Neuronal stem cell (in vitro differentiated cells): ENCODE measurements around the gene GAS6.

Experiments used
- DNase-seq: peaks from one replicate; pipeline ENCODE4 v3.0.0-alpha.2; 2013; ENCODE audit warnings: low spot score
- H2AFZ ChIP-seq: one replicate; pipeline ENCODE4 v1.6.1; 2013; ENCODE audit warnings: mild to moderate bottlenecking, low read length, inconsistent platforms
- H2AK5ac ChIP-seq: 2 replicates; pipeline ENCODE4 v1.6.1; 2013; ENCODE audit warnings: low read depth, mild to moderate bottlenecking, inconsistent platforms, low read length, moderate library complexity, mixed read lengths
- H2BK120ac ChIP-seq: 2 replicates; pipeline ENCODE4 v1.6.1; 2013; ENCODE audit warnings: low read depth, mild to moderate bottlenecking, inconsistent platforms, low read length, moderate library complexity, mixed read lengths
- H2BK12ac ChIP-seq: one replicate; pipeline ENCODE4 v1.6.1; 2013; ENCODE audit warnings: low read length, inconsistent platforms
- H2BK15ac ChIP-seq: 2 replicates; pipeline ENCODE4 v1.6.1; 2013; ENCODE audit warnings: mild to moderate bottlenecking, low read length, inconsistent platforms, mixed read lengths
- H2BK5ac ChIP-seq: one replicate; pipeline ENCODE4 v1.6.1; 2013; ENCODE audit warnings: inconsistent platforms, mild to moderate bottlenecking, low read length, moderate library complexity
- H3K14ac ChIP-seq: one replicate; pipeline ENCODE4 v1.6.1; 2013; ENCODE audit warnings: low read length, inconsistent platforms
- H3K18ac ChIP-seq: 2 replicates; pipeline ENCODE4 v1.6.1; 2013; ENCODE audit warnings: low read length, inconsistent platforms
- H3K23ac ChIP-seq: 2 replicates; pipeline ENCODE4 v1.6.1; 2013; ENCODE audit warnings: low read depth, mild to moderate bottlenecking, mixed read lengths, low read length, inconsistent platforms; ENCODE audit not compliant: poor library complexity
- H3K27ac ChIP-seq: replicated peaks from 3 replicates; pipeline ENCODE4 v1.5.1; 2013; ENCODE audit warnings: low read length, inconsistent platforms
- H3K27me3 ChIP-seq, 3 experiments: 2 replicates each; pipeline ENCODE4 v1.6.1; 2013; ENCODE audit warnings: low read length in 3 of 3, mild to moderate bottlenecking in 2 of 3, inconsistent platforms in 1 of 3, low read depth in 1 of 3, mixed read lengths in 1 of 3, moderate library complexity in 1 of 3; ENCODE audit not compliant: control insufficient read depth in 3 of 3, insufficient read depth in 3 of 3
- H3K36me3 ChIP-seq, 2 donors: replicated peaks in 1 of 2; 2 replicates each; pipeline ENCODE4 v1.6.1; 2013; ENCODE audit warnings: low read length in 2 of 2; ENCODE audit not compliant: control insufficient read depth in 2 of 2, insufficient read depth in 2 of 2
- H3K4ac ChIP-seq: 2 replicates; pipeline ENCODE4 v1.6.1; 2013; ENCODE audit warnings: inconsistent platforms, mild to moderate bottlenecking, low read length, moderate library complexity
- H3K4me1 ChIP-seq, 2 donors: 1 replicate in 1 of 2; 2 replicates in 1 of 2; pipeline ENCODE4 v1.6.1; 2013; ENCODE audit warnings: low read length in 2 of 2, low read depth in 1 of 2; ENCODE audit not compliant: control insufficient read depth in 2 of 2, insufficient read depth in 1 of 2
- H3K4me2 ChIP-seq: one replicate; pipeline ENCODE4 v1.6.1; 2013; ENCODE audit warnings: mild to moderate bottlenecking, low read length, inconsistent platforms; ENCODE audit not compliant: insufficient read depth, poor library complexity, severe bottlenecking
- H3K4me3 ChIP-seq, 2 donors: 2 replicates each; pipeline ENCODE4 v1.5.1; 2013; ENCODE audit warnings: low read length in 2 of 2, mild to moderate bottlenecking in 2 of 2, inconsistent platforms in 1 of 2, moderate library complexity in 1 of 2
- H3K79me1 ChIP-seq: one replicate; pipeline ENCODE4 v1.6.1; 2013; ENCODE audit warnings: low read depth, mild to moderate bottlenecking, inconsistent platforms, low read length, moderate library complexity
- H3K9ac ChIP-seq: one replicate; pipeline ENCODE4 v1.6.1; 2013; ENCODE audit warnings: mild to moderate bottlenecking, low read depth, low read length, inconsistent platforms; ENCODE audit not compliant: poor library complexity
- H3K9me3 ChIP-seq, 2 donors: replicated peaks in 1 of 2; 2 replicates each; pipeline versions ENCODE3 to v1.6.1; 2013; ENCODE audit warnings: low read length in 2 of 2, mild to moderate bottlenecking in 2 of 2, inconsistent platforms in 1 of 2, low read depth in 1 of 2, mixed read lengths in 1 of 2, moderate library complexity in 1 of 2; ENCODE audit not compliant: control insufficient read depth in 2 of 2, insufficient read depth in 1 of 2
- H4K8ac ChIP-seq: one replicate; pipeline ENCODE4 v1.6.1; 2013; ENCODE audit warnings: low read depth, mild to moderate bottlenecking, inconsistent platforms, low read length, moderate library complexity
- H4K91ac ChIP-seq: one replicate; pipeline ENCODE4 v1.6.1; 2013; ENCODE audit warnings: low read length, low read depth, mild to moderate bottlenecking, inconsistent platforms; ENCODE audit not compliant: poor library complexity
- WGBS, 2 donors: extraction: QIAGEN DNeasy Blood & Tissue Kit; methylation state at CpG; one replicate each; pipeline ENCODE4 v1.1.7; 2013; ENCODE audit warnings: missing lambda C conversion rate in 2 of 2, mixed read lengths in 1 of 2; ENCODE audit not compliant: insufficient read length in 2 of 2, insufficient replicate concordance in 1 of 2; ENCODE audit errors: extremely low coverage in 2 of 2; 5-methylcytosine and 5-hydroxymethylcytosine counted together

GAS6 gene

DNA sequence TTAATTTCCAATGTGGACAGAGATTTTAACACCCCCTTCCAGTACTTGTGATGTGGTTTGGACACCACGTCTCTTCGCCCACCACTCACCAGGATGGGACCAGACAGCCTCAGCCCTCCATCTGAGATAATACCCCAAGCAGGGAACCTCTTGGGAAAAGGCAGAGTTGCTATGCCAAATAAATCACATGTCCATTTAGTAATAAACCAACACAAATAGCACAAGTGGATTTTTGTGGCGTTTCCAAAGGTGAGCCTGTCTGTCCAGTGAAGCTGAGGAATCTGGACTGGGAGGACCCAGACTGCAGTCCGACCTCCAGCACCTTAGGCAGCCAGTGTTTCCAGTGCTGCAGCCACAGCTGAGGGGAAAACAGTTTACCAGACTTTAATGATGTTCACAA, 34.1 kb upstream of the GAS6 start:
- WGBS, 2 donors = no CpG with 5 or more reads among the region's 4 CpGs

DNA sequence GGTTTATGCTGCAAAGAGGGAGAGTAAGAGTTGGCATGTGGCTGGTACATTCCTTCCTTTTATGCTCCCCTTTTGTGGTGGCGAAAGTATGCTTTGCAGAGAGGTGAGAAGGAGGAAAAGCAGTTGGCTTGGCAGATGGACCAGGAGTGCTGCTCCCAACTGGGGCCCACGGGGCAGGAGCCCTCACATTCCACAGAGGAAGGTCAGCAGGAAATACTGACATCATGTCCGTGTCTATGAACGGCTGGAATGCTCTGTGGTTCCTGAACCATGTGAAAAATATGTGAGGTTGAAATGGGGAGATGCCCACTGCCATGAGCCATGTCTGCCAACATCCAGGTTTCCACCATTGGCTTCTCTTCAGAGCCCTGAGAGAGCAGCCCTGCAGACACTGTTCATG, 33.3 kb upstream of the GAS6 start:
- no peak overlapping the region for H3K27ac ChIP-seq

More for the DNA sequence above, 34.1 kb upstream of the GAS6 start:
- DNase-seq = no peak
- Histone ChIP-seq H3K27me3 (peaks cover 0 to 4% (median 0%) of the 10 kb centered on the region in 3 experiments), H3K4me1 (no peaks in the 10 kb centered on the region), H3K36me3 (no peaks in the 10 kb centered on the region), H4K91ac (no peak overlapping the region), H3K4ac (no peak overlapping the region), H2BK15ac (no peak overlapping the region), H3K18ac (no peak overlapping the region), H2BK12ac (no peak overlapping the region), H2AFZ (no peak overlapping the region), H2BK120ac (no peak overlapping the region), H3K9ac (no peak overlapping the region), H2AK5ac (no peak overlapping the region), H3K4me2 (no peak overlapping the region), H3K27ac (no peak overlapping the region), H3K14ac (no peak overlapping the region), H4K8ac (no peak overlapping the region), H3K23ac (no peak overlapping the region), H2BK5ac (no peak overlapping the region), H3K9me3 (peaks cover 4% of the 10 kb centered on the region in 2 donors), H3K79me1 (no peaks in the 10 kb centered on the region), H3K4me3 (no peak overlapping the region)

DNA sequence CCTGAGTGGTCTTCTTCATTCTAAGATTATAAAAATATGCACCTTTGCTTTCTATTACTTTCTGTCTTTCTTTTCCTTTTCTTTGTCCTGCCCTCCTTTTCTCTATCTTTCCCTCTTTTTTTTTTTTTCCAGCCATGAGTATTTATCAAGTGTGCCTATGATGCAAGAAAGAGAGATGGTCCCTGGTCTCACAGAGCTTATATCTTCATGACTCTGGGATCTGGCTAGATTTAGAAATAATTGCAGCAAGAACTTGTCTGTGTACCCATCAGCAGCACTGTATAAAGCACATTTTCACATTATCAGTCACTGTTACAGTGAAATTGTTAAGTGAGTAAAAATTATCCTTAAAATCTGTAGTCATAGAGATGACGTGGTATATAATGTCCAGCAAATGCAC, 31.6 kb upstream of the GAS6 start:
- no peak overlapping the region for H3K14ac ChIP-seq
- no peaks in the 10 kb centered on the region for H3K36me3 ChIP-seq
- no peak overlapping the region for H3K9ac ChIP-seq
- DNase-seq = no peak
- no peak overlapping the region for H2BK5ac ChIP-seq
- H2BK12ac ChIP-seq = no peak overlapping the region
- H3K18ac ChIP-seq = no peak overlapping the region
- no peak overlapping the region for H3K4me3 ChIP-seq
- no peaks in the 10 kb centered on the region for H3K4me1 ChIP-seq
- no peak overlapping the region for H2AFZ ChIP-seq
- H3K4me2 ChIP-seq = no peak overlapping the region
- peaks cover 0 to 4% (median 0%) of the 10 kb centered on the region in 3 experiments for H3K27me3 ChIP-seq
- no peak overlapping the region for H2BK120ac ChIP-seq
- H3K9me3 ChIP-seq = peaks cover 4% of the 10 kb centered on the region in 2 donors
- no peak overlapping the region for H2BK15ac ChIP-seq
- H3K4ac ChIP-seq = no peak overlapping the region
- H2AK5ac ChIP-seq = no peak overlapping the region
- H3K27ac ChIP-seq = no peak overlapping the region
- no peak overlapping the region for H4K91ac ChIP-seq
- no peaks in the 10 kb centered on the region for H3K79me1 ChIP-seq
- WGBS, 2 donors = no CpG with 5 or more reads among the region's 1 CpG
- H3K23ac ChIP-seq = no peak overlapping the region
- no peak overlapping the region for H4K8ac ChIP-seq

More for the DNA sequence above, 33.3 kb upstream of the GAS6 start:
- no peaks in the 10 kb centered on the region for H3K4me1 ChIP-seq
- H3K36me3 ChIP-seq = no peaks in the 10 kb centered on the region
- no peak overlapping the region for H3K4ac ChIP-seq
- no peak overlapping the region for H2BK5ac ChIP-seq
- H3K79me1 ChIP-seq = no peaks in the 10 kb centered on the region
- H3K23ac ChIP-seq = no peak overlapping the region
- no peak overlapping the region for H2BK12ac ChIP-seq
- H3K4me3 ChIP-seq = no peak overlapping the region
- no peak overlapping the region for H4K91ac ChIP-seq
- peaks cover 0 to 4% (median 0%) of the 10 kb centered on the region in 3 experiments for H3K27me3 ChIP-seq
- H3K14ac ChIP-seq = no peak overlapping the region
- no peak overlapping the region for H3K9ac ChIP-seq
- H2BK120ac ChIP-seq = no peak overlapping the region
- no peak overlapping the region for H3K18ac ChIP-seq
- H3K4me2 ChIP-seq = no peak overlapping the region
- H2AK5ac ChIP-seq = no peak overlapping the region
- H2BK15ac ChIP-seq = no peak overlapping the region
- WGBS, 2 donors = no CpG with 5 or more reads among the region's 4 CpGs
- H3K9me3 ChIP-seq = peaks cover 4% of the 10 kb centered on the region in 2 donors
- H4K8ac ChIP-seq = no peak overlapping the region
- no peak overlapping the region for H2AFZ ChIP-seq
- DNase-seq = no peak

DNA sequence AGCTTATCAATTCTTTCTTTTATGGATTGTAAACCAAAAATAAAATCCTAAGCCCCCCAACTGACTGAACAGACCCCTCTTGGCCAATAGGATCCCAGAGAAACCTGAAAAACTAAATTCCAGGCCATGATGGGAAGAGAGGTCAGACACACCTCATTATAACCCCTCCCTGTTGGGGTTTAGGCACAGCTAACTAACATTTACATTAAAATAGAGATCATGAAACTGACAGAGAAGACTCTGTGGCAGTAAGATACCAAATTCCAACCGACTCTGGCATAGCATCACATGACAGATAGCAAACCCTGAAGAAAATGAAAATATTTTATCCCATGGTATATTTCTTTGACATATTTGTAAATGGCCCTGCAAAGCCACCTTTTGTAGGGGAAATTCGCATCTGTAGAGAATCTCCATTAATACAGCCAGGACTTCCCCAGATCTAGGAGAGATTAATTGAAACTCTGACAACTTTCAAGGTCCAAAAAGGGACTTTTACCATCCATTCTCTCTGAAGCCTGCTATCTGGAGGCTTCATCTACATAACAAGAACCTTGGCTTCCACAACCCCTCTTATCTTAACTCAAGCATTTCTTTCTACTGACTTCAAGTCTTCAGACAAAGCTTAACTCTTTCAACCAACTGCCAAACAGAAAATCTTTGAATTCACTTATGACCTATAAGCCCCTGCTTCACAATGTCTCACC, 27.1 kb upstream of the GAS6 start:
- H2BK12ac ChIP-seq = no peak overlapping the region
- no peak overlapping the region for H3K27ac ChIP-seq
- no peak overlapping the region for H3K14ac ChIP-seq
- no peaks in the 10 kb centered on the region for H3K36me3 ChIP-seq
- H3K4me1 ChIP-seq = peaks cover 3% of the 10 kb centered on the region in 2 donors
- no peak overlapping the region for H3K4me2 ChIP-seq
- no peak overlapping the region for H2BK15ac ChIP-seq
- no peak overlapping the region for H4K91ac ChIP-seq
- WGBS, 2 donors = no CpG with 5 or more reads among the region's 2 CpGs
- H2BK120ac ChIP-seq = no peak overlapping the region
- no peaks in the 10 kb centered on the region for H3K27me3 ChIP-seq
- no peak overlapping the region for H3K4me3 ChIP-seq
- no peak overlapping the region for H2BK5ac ChIP-seq
- no peaks in the 10 kb centered on the region for H3K9me3 ChIP-seq
- H3K4ac ChIP-seq = no peak overlapping the region
- H3K9ac ChIP-seq = no peak overlapping the region
- H3K18ac ChIP-seq = no peak overlapping the region
- no peak for DNase-seq
- H4K8ac ChIP-seq = no peak overlapping the region
- no peak overlapping the region for H2AFZ ChIP-seq
- H3K23ac ChIP-seq = no peak overlapping the region
- no peak overlapping the region for H2AK5ac ChIP-seq
- H3K79me1 ChIP-seq = no peaks in the 10 kb centered on the region
